Activated CD8-positive, alpha-beta memory T cell treated with anti-CD3 and anti-CD28 coated beads for 1 hour (primary cell): Measurements from ENCODE around the gene HPS1.

Source experiments
- DNase-seq, 2 donors: peaks; one replicate each; pipeline ENCODE4 v3.0.0-alpha.2; 2020; ENCODE audit warnings: low read depth in 1 of 2; ENCODE audit errors: extremely low read depth in 1 of 2

Gene HPS1

GRCh38 chr10:98433881-98434732 lies 12.6 kb downstream of the HPS1 start:
- DNase-seq: no peak

GRCh38 chr10:98433371-98433770 lies 13.4 kb downstream of the HPS1 start:
- no peak for DNase-seq

GRCh38 chr10:98432330-98432729 lies 14.4 kb downstream of the HPS1 start:
- DNase-seq: no peak

- DNase-seq: no peak
Measured at GRCh38 chr10:98431016-98431415, 15.7 kb downstream of the HPS1 start.

GRCh38 chr10:98430427-98430826 lies 16.3 kb downstream of the HPS1 start:
- DNase-seq: no peak

GRCh38 chr10:98429320-98430072 lies 17.2 kb downstream of the HPS1 start:
- no peak for DNase-seq

GRCh38 chr10:98427011-98427515 lies 19.7 kb downstream of the HPS1 start:
- DNase-seq: no peak

- DNase-seq: no peak
Measured at GRCh38 chr10:98425511-98426352, 21.0 kb downstream of the HPS1 start.

GRCh38 chr10:98424295-98425254 lies 22.2 kb downstream of the HPS1 start:
- DNase-seq: no peak

GRCh38 chr10:98423691-98424120 lies 23.0 kb downstream of the HPS1 start:
- no peak for DNase-seq

GRCh38 chr10:98422182-98422581 lies 24.6 kb downstream of the HPS1 start:
- no peak for DNase-seq

- DNase-seq: no peak
Measured at GRCh38 chr10:98420786-98421185, 25.9 kb downstream of the HPS1 start.

GRCh38 chr10:98419469-98420261 lies 27.1 kb downstream of the HPS1 start:
- DNase-seq: no peak

GRCh38 chr10:98418665-98419468 lies 27.9 kb downstream of the HPS1 start:
- DNase-seq: no peak

GRCh38 chr10:98417973-98418664 lies 28.6 kb downstream of the HPS1 start:
- DNase-seq: no peak

GRCh38 chr10:98417481-98417959 lies 29.2 kb downstream of the HPS1 start:
- no peak for DNase-seq

- no peak for DNase-seq
Measured at GRCh38 chr10:98416606-98417388, 29.9 kb downstream of the HPS1 start.
